Measurements from ENCODE around the gene GPR61. TPM values are rescaled to one million over a fixed set of nuclear protein-coding genes. Genes with fewer than 3 reads are reported as not detected.

The GPR61 gene
- total RNA-seq, 2 experiments from 2014 or later: 0.16 TPM; not detected in 1

- CTCF ChIA-PET: interaction anchor here (1.0 to 46.0 kb wide), 4 partner anchors 1 to 121 kb away, joined by 3 to 1550 read pairs (median 776); partner anchors contain the start of genes AMIGO1, ATXN7L2, CYB561D1 and GPR61
- DNase-seq (peak; percentile 64), ATAC-seq (peak; percentile 25)
- Mint-ChIP-seq H3K36me3 (peaks cover 21% of the 10 kb centered on the region), H3K4me3 (no peak overlapping the region), H3K4me1 (peaks cover 76% of the 10 kb centered on the region), H3K27ac (peak overlapping the region; percentile 57), H3K27me3 (no peaks in the 10 kb centered on the region), H3K9me3 (ENCODE audit: low read depth) (no peaks in the 10 kb centered on the region)
Observed at GRCh38 chr1:109499661-109500536, 39.8 kb upstream of the GPR61 start.

- CTCF ChIA-PET: interaction anchor here (1.3 to 46.0 kb wide), 3 partner anchors 2 to 76 kb away, joined by 4 to 1550 read pairs (median 1550); partner anchors contain the start of genes AMIGO1, ATXN7L2, CYB561D1 and GPR61
- Mint-ChIP-seq H3K27ac (peak overlapping the region; percentile 22), H3K9me3 (ENCODE audit: low read depth) (no peaks in the 10 kb centered on the region), H3K36me3 (peaks cover 19% of the 10 kb centered on the region), H3K4me1 (peaks cover 67% of the 10 kb centered on the region), H3K4me3 (no peak overlapping the region), H3K27me3 (no peaks in the 10 kb centered on the region)
- ATAC-seq: no peak
- DNase-seq: no peak
Observed at GRCh38 chr1:109500941-109501381, 38.7 kb upstream of the GPR61 start.

DNA sequence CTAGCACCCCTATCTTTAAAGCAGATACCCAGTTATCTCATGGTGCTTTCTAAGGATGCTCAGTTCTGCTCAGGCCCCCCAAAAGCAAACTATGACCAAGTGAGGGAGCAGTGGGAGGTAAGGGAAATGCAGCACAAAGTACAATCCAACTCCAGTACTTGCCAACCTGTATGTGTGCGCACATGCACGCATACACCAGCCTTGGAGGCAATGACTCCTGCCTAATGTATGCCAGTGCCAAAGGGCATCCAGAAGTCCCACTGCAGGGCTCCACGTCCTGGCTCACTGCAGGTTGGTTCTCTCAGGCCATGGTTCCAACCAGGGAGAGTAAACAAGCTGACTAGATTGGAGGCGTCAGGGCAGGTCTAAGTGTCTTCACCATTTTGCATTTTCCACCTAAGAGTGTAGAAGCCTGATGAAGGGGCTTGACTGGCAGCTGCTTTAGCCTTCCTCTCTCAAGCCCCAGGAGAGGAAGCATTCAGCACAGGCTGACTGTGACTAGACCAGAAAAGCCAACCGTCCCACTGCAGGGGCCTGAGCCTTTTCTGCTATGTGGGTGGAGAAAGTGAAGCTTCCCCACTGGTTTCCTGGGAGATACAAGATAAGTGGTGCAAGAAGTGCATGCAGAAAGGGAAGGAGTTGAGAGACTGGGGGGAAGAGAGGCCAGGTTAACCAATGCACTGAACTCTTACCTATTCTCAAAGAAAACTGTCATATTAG, 37.9 kb upstream of the GPR61 start:
- ATAC-seq: peak; percentile 58

GRCh38 chr1:109502364-109502851, 37.3 kb upstream of the GPR61 start:
- ATAC-seq (peak; percentile 79), DNase-seq (peak; percentile 54)
- Mint-ChIP-seq H3K27ac (peak overlapping the region; percentile 92), H3K4me3 (no peak overlapping the region), H3K9me3 (ENCODE audit: low read depth) (no peaks in the 10 kb centered on the region), H3K36me3 (peaks cover 12% of the 10 kb centered on the region), H3K27me3 (peaks cover 2% of the 10 kb centered on the region), H3K4me1 (peaks cover 59% of the 10 kb centered on the region)
- CTCF ChIA-PET: interaction anchor here (1.3 to 46.0 kb wide), 4 partner anchors 3 to 127 kb away, joined by 4 to 1550 read pairs (median 777); partner anchors contain the start of genes AMIGO1, ATXN7L2, CYB561D1 and GPR61

More for the DNA sequence above, 37.9 kb upstream of the GPR61 start:
- H3K4me3 Mint-ChIP-seq: no peak overlapping the region
- H3K27me3 Mint-ChIP-seq: no peaks in the 10 kb centered on the region
- no peaks in the 10 kb centered on the region for H3K9me3 Mint-ChIP-seq (ENCODE audit: low read depth)
- CTCF ChIA-PET: interaction anchor here (1.3 to 46.0 kb wide), 4 partner anchors 3 to 128 kb away, joined by 4 to 1550 read pairs (median 777); partner anchors contain the start of genes AMIGO1, ATXN7L2, CYB561D1 and GPR61
- H3K36me3 Mint-ChIP-seq: peaks cover 12% of the 10 kb centered on the region
- peaks cover 61% of the 10 kb centered on the region for H3K4me1 Mint-ChIP-seq
- DNase-seq: no peak
- H3K27ac Mint-ChIP-seq: peak overlapping the region; percentile 92

- H3K4me3 Mint-ChIP-seq: no peak overlapping the region
- H3K36me3 Mint-ChIP-seq: peaks cover 12% of the 10 kb centered on the region
- DNase-seq (no peak), ATAC-seq (no peak)
- H3K27ac Mint-ChIP-seq: no peak overlapping the region
- peaks cover 11% of the 10 kb centered on the region for H3K27me3 Mint-ChIP-seq
- peaks cover 58% of the 10 kb centered on the region for H3K4me1 Mint-ChIP-seq
- CTCF ChIA-PET: interaction anchor here (43.7 to 46.0 kb wide), 2 partner anchors 5 to 16 kb away, joined by 1550 read pairs; partner anchors contain the start of genes AMIGO1, ATXN7L2, CYB561D1 and GPR61
- H3K9me3 Mint-ChIP-seq (ENCODE audit: low read depth): no peaks in the 10 kb centered on the region
Observed at GRCh38 chr1:109503935-109504334, 35.7 kb upstream of the GPR61 start.

GRCh38 chr1:109504974-109505373, 34.7 kb upstream of the GPR61 start:
- ATAC-seq: no peak
- no peak overlapping the region for H3K4me3 Mint-ChIP-seq
- no peak for DNase-seq
- H3K36me3 Mint-ChIP-seq: peaks cover 9% of the 10 kb centered on the region
- H3K27me3 Mint-ChIP-seq: peaks cover 16% of the 10 kb centered on the region
- H3K9me3 Mint-ChIP-seq (ENCODE audit: low read depth): no peaks in the 10 kb centered on the region
- H3K27ac Mint-ChIP-seq: peak overlapping the region; percentile 44
- CTCF ChIA-PET: interaction anchor here (43.7 to 46.0 kb wide), 2 partner anchors 6 to 15 kb away, joined by 1550 read pairs; partner anchors contain the start of genes AMIGO1, ATXN7L2, CYB561D1 and GPR61
- peaks cover 58% of the 10 kb centered on the region for H3K4me1 Mint-ChIP-seq

GRCh38 chr1:109508001-109508872, 31.4 kb upstream of the GPR61 start:
- Mint-ChIP-seq H3K4me3 (peak overlapping the region; percentile 68), H3K36me3 (no peaks in the 10 kb centered on the region), H3K27me3 (peaks cover 34% of the 10 kb centered on the region), H3K27ac (no peak overlapping the region), H3K4me1 (peaks cover 28% of the 10 kb centered on the region), H3K9me3 (ENCODE audit: low read depth) (no peaks in the 10 kb centered on the region)
- CTCF ChIA-PET: interaction anchor here (43.7 to 46.0 kb wide), 2 partner anchors 9 to 11 kb away, joined by 1550 read pairs; partner anchors contain the start of genes AMIGO1, ATXN7L2, CYB561D1 and GPR61
- DNase-seq (no peak), ATAC-seq (no peak)

DNA sequence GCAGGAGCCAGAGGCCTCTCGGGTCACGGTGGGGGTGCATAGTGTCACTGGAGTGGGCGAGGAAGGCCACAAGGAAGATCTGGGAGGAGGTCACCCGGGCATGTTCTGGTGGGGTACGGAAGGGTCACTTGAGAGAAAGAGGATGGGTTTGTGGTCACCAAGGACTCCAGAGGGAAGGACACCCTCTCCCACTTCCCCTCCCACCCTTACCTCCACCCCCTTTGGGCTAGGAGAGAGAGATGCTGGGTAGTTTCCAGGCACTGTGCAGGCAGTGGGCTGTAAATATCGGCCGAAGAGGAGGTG, 30.8 kb upstream of the GPR61 start:
- H3K9me3 Mint-ChIP-seq (ENCODE audit: low read depth): no peaks in the 10 kb centered on the region
- H3K4me1 Mint-ChIP-seq: peaks cover 26% of the 10 kb centered on the region
- ATAC-seq (no peak), DNase-seq (no peak)
- CTCF ChIA-PET: interaction anchor here (43.7 to 46.0 kb wide), 2 partner anchors 10 to 11 kb away, joined by 1550 read pairs; partner anchors contain the start of genes AMIGO1, ATXN7L2, CYB561D1 and GPR61
- H3K36me3 Mint-ChIP-seq: no peaks in the 10 kb centered on the region
- peak overlapping the region; percentile 68 for H3K4me3 Mint-ChIP-seq
- no peak overlapping the region for H3K27ac Mint-ChIP-seq
- peaks cover 36% of the 10 kb centered on the region for H3K27me3 Mint-ChIP-seq

- Mint-ChIP-seq H3K9me3 (ENCODE audit: low read depth) (no peaks in the 10 kb centered on the region), H3K4me1 (peaks cover 21% of the 10 kb centered on the region), H3K4me3 (peak within 1 kb of the TSS; percentile 72), H3K27ac (no peak within 1 kb of the TSS), H3K27me3 (peaks cover 36% of the 10 kb centered on the region), H3K36me3 (no peaks in the 10 kb centered on the region)
- DNase-seq (peak; percentile 55), ATAC-seq (peak; percentile 80)
- CTCF ChIA-PET: interaction anchor here (0.6 to 46.0 kb wide), 7 partner anchors 10 to 520 kb away, joined by 3 to 1550 read pairs (median 4); partner anchors contain the start of genes AMIGO1, ATXN7L2, CYB561D1 and GPR61
Observed at GRCh38 chr1:109509176-109510134, 30.2 kb upstream of the GPR61 start, which contains the start of gene AMIGO1. AMIGO1 (minus strand) TSS chr1:109509727; CDS start chr1:109508912, 815 bp downstream.

GRCh38 chr1:109513110-109513710, 26.5 kb upstream of the GPR61 start:
- Mint-ChIP-seq H3K36me3 (no peaks in the 10 kb centered on the region), H3K27ac (no peak overlapping the region)

GRCh38 chr1:109514846-109515245, 24.8 kb upstream of the GPR61 start:
- Mint-ChIP-seq H3K27ac (no peak overlapping the region), H3K4me1 (peaks cover 5% of the 10 kb centered on the region), H3K36me3 (no peaks in the 10 kb centered on the region), H3K4me3 (no peak overlapping the region), H3K27me3 (peaks cover 21% of the 10 kb centered on the region), H3K9me3 (ENCODE audit: low read depth) (no peaks in the 10 kb centered on the region)
- DNase-seq (no peak), ATAC-seq (no peak)
- CTCF ChIA-PET: interaction anchor here (0.5 to 46.0 kb wide), 3 partner anchors 5 to 493 kb away, joined by 3 to 1550 read pairs (median 1550); partner anchors contain the start of genes AMIGO1, ATXN7L2, CYB561D1 and GPR61

More at GRCh38 chr1:109513110-109513710, 26.5 kb upstream of the GPR61 start:
- Mint-ChIP-seq H3K27me3 (peaks cover 32% of the 10 kb centered on the region), H3K9me3 (ENCODE audit: low read depth) (no peaks in the 10 kb centered on the region), H3K4me1 (peaks cover 16% of the 10 kb centered on the region), H3K4me3 (no peak overlapping the region)
- DNase-seq: no peak
- CTCF ChIA-PET: interaction anchor here (1.2 to 46.0 kb wide), 3 partner anchors 6 to 127 kb away, joined by 3 to 1550 read pairs (median 1550); partner anchors contain the start of genes AMIGO1, ATXN7L2, CYB561D1 and GPR61
- ATAC-seq: no peak

Data from activated CD8-positive, alpha-beta memory T cell treated with anti-CD3 and anti-CD28 coated beads, Interleukin-2, amount 10 ng/mL, durations not matched to agents 7 days and 5 days (primary cell).